GM13976 (cell line): ENCODE measurements around the gene AGFG1.

Experiments used
- DNase-seq: peaks from one replicate; pipeline ENCODE4 v3.0.0; 2012; ENCODE audit warnings: low spot score
- in situ Hi-C: fragments of 300-500 bp; cut with MboI; formaldehyde crosslinking; loops from one replicate; pipeline ENCODE4 v1.12.0; 2022; ENCODE audit warnings: low sequenced_read_pairs, mixed read lengths, inconsistent platforms; ENCODE audit not compliant: unreplicated experiment
- TF ChIP-seq, protein P1 (sequence below): IDR thresholded peaks from 2 replicates; pipeline ENCODE4 v1.5.1; 2012; ENCODE audit warnings: borderline replicate concordance, mild to moderate bottlenecking; ENCODE audit not compliant: insufficient read depth; ENCODE audit errors: extremely low read depth, missing control alignments, control extremely low read depth

AGFG1 gene

DNA sequence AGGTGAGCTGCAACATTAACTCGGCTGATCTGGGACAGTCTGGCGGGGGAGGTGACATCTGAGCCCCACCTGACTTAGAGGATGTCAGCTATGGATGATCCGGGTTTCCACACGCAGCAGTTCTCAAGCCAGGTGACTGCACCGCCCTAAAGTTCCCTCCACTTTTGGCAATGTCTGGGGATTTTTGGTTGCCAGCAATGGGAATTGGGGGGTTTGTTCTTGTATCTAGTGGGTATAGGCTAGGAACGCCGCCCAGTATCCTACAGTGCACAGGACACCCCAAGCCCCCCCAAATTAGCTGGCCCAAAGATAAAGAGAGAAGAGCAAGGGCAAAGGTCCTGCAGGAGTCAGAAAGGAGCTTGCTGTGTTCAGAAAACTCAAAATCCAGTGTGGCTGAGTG, 544 bp upstream of the AGFG1 start:
- no peak for DNase-seq
- TF ChIP-seq, protein P1, sequence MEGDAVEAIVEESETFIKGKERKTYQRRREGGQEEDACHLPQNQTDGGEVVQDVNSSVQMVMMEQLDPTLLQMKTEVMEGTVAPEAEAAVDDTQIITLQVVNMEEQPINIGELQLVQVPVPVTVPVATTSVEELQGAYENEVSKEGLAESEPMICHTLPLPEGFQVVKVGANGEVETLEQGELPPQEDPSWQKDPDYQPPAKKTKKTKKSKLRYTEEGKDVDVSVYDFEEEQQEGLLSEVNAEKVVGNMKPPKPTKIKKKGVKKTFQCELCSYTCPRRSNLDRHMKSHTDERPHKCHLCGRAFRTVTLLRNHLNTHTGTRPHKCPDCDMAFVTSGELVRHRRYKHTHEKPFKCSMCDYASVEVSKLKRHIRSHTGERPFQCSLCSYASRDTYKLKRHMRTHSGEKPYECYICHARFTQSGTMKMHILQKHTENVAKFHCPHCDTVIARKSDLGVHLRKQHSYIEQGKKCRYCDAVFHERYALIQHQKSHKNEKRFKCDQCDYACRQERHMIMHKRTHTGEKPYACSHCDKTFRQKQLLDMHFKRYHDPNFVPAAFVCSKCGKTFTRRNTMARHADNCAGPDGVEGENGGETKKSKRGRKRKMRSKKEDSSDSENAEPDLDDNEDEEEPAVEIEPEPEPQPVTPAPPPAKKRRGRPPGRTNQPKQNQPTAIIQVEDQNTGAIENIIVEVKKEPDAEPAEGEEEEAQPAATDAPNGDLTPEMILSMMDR, result no peak
- in situ Hi-C loops, result no loop called here

DNA sequence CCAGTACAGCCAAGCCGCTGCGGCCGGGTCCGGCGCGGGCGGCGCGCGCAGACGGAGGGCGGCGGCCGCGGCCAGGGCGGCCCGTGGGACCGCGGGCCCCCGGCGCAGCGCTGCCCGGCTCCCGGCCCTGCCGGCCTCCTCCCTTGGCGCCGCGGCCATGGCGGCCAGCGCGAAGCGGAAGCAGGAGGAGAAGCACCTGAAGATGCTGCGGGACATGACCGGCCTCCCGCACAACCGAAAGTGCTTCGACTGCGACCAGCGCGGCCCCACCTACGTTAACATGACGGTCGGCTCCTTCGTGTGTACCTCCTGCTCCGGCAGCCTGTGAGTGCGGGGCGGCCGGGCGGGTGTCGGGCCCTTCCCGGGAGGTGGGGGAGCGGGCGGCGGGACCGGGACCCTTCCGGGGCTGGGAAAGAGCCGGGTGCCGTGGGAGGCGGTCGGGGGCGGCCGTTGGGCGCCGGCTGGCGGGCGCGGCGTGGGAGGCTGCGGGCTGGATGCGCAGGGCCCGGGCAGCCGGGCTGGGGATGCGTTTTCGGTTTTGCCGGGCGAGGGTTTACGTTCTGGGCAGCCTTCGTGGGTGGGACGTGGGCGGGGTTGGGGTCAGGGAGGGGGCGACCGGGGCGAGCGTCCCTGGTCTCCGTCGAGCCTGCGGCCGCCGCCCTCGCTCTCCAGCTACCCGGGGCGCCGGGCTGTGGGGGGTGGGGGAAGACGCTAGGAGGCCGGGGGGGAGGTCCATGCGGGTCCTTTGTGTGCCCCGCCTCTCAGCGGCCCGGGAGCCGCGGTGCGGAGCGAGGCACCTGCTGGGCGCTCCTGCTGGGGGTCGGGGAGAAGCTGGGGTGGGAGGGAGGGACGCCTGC, 537 bp downstream of the AGFG1 start:
- TF ChIP-seq, protein P1, result no peak
- in situ Hi-C loops, result no loop called here
- DNase-seq, result peak; percentile 78

DNA sequence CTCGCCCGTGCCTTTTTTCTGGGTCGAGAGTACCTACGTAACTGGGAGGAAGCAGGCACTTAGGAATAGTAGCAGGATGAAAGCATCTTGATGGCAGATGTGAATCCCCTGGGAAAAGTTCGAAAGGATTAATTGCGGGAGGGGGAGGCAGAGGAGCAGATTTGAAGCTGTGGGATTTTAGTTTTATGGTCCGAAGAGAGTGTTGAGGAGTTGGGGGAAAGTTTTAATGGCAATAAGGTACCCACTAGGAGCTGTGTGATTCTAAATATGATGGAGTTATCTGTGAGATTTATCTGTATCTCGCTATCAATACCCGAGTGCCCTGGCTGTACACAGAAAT, 1.1 kb downstream of the AGFG1 start:
- TF ChIP-seq, protein P1, result no peak
- in situ Hi-C loops, result no loop called here

DNA sequence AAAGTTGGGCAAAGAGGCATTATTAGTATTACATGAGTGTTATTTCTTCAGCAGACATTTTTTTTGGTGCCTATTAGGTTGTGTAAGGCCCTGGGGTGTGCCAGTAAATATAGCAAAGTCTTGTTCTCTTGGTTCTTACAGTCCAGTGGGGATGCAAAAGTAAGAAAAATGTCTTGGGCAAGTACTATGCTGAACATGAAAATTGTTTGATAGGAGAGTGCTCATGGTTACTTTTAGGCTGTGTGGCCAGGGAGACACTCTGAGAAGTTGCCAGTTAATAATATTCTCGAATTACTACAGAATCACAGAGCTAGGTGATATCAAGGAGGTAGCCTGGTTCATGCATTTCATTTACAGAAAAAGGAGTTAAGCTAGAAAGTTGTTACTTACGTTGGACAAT, 1.9 kb downstream of the AGFG1 start:
- DNase-seq, result no peak
- in situ Hi-C loops, result no loop called here
- TF ChIP-seq, protein P1, result no peak

More for the DNA sequence above, 1.1 kb downstream of the AGFG1 start:
- DNase-seq, result no peak

DNA sequence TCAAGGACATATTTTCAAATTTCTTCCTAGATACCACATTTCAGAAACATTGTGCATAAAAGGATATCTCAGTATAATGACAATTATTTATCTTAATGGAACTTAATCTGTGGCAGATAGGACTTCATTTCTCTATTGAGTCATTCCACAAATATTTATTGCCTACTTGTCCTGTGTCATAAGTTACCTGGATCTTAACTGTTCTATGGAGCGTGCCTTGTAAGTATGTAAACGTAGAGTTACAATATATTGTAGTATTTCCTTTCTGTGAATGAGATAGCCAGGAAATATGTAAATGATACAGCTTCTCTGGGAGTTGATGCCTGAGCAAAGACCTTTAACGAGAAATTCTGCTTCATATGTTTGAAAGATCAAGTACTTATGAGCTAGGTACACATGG, 2.5 kb downstream of the AGFG1 start:
- in situ Hi-C loops, result no loop called here
- no peak for DNase-seq
- TF ChIP-seq, protein P1, result no peak

DNA sequence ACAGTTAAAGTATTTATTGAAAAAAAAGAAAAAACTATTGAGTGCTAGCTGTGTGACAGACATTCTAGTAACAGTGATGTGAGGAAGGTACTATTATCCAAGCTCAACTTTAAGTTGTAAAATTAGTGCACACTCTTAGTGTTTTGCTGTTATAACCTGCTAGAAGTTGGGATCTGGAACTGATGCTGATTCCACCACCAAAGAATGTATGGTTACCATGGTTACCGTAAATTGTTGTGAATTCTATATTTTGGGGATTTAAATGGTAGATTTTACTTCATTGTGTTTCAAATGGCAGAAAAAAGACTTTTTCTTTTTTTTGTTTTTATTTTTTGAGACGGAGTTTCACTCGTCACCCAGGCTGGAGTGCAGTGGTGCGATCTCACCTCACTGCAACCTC, 5.3 kb downstream of the AGFG1 start:
- in situ Hi-C loops, result no loop called here
- no peak for DNase-seq
- TF ChIP-seq, protein P1, result no peak
